Effector CD4-positive, alpha-beta T cell (primary cell): ENCODE measurements around the gene HEATR5B.
"Not testable (repeated sequence)": the region's sequence is repeated elsewhere in the genome, so short reads cannot be mapped to it uniquely, and the experiment has no call there.

Experiments used
- DNase-seq: peaks from one replicate; pipeline ENCODE4 v3.0.0-alpha.2; 2020

Gene HEATR5B

DNA sequence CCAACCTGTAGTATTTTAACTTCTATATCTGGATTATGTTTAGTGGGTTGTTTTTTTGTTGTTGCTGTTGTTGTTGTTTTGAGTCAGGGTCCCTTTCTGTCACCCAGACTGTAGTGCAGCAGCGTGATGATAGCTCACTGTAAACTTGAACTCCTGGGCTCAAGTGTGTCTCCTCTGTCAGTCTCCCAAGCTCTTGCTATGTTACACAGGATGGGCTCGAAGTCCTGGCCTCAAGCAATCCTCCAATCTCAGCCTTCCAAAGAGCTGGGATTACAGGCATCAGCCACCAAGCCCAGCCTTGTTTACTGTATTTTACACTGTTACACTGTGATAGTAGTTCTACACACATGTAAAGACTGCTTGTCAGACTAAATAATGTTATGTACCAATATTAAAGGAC is 108.1 kb downstream of the HEATR5B start:
- no peak for DNase-seq

DNA sequence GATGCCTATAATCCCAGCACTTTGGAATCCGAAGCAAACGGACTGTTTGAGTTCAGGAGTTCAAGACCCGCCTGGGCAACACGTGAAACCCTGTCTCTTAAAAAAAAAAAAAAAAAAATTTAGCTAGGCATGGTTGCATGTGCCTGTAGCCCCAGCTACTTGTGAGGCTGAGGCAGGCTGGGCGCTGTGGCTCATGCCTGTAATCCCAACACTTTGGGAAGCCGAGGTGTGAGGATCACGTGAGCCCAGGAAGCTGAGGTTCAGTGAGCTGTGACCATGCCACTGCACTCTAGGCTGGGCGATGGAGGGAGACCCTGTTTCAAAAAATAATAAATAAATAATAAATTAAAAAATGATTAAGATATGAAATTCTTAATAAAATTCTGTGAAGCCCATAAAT is 108.9 kb downstream of the HEATR5B start:
- DNase-seq = no peak

- DNase-seq = no peak
These were observed 110.9 kb downstream of the HEATR5B start for GRCh38 chr2:36973320-36973719.

GRCh38 chr2:36971990-36972389 is 112.2 kb downstream of the HEATR5B start:
- no peak for DNase-seq

GRCh38 chr2:36967236-36967876 is 116.8 kb downstream of the HEATR5B start:
- DNase-seq = no peak

- DNase-seq = peak; percentile 96
These were observed 117.6 kb downstream of the HEATR5B start, which contains the start of gene STRN for GRCh38 chr2:36966370-36967235. TSS of gene STRN (minus strand) at chr2:36966536. CDS start at chr2:36966463, 73 bp downstream.

GRCh38 chr2:36965751-36966369 is 118.3 kb downstream of the HEATR5B start:
- peak; percentile 15 for DNase-seq

- no peak for DNase-seq
These were observed 119.0 kb downstream of the HEATR5B start for GRCh38 chr2:36965206-36965605.

DNA sequence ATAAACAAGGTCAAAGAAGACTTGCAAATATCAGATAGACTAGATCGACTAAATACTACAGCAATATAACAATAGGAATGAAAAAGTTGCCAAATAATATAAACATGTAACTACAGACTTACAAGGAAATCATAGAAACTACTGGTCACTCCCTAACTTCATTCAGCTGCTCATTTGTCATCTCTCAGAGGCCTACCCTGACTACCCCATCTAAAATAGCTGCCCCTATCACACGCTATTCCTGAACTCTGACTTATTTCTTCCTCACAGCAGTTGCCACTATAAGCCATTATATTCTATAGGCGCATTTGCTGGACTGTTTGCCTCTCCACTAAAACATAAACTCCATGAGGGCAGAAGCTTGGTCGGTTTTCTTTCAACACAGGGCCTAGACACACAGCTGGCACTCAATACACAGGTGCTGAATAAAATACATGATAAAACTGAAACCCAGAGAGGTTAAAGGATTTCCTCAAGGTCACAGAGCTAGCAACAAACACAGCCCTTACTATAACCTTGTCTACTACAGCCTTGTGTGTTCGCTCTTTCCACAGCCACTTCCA is 119.6 kb downstream of the HEATR5B start:
- no peak for DNase-seq

DNA sequence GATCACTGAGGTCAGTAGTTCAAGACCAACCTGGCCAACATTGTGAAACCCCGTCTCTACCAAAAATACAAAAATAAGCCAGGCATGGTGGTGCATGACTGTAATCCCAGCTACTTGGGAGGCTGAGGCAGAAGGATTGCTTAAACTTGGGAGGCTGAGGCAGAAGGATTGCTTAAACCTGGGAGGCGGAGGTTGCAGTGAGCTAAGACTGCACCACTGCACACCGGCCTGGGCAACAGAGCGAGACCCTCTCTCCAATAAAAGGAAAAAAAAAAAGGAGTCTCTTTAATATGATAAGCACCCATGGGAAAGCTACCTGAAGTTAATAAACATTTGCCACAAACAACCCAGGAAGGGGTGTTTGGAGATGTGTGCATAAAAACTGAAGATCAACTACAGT is 120.4 kb downstream of the HEATR5B start:
- no peak for DNase-seq

DNA sequence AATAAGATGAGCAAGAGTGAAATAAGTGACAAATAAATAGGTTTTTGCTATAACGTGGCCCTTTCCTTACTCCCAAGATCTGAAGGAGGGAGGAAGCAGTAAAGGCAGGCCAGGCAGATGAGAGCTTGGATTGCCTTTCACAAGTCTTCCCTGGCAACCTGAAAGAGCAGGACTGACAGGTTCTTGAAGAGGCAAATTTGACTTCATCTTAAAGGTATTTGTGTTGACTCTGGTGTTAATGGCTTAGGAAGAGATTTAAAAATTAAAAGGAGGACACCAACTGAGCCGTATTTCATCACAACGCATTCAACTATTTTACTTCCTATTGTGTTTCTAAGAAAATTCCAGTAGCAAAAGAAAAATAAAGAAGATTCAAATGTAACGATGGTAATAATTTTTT is 121.1 kb downstream of the HEATR5B start:
- no peak for DNase-seq

- DNase-seq = no peak
These were observed 123.4 kb downstream of the HEATR5B start for GRCh38 chr2:36960773-36961172.

DNA sequence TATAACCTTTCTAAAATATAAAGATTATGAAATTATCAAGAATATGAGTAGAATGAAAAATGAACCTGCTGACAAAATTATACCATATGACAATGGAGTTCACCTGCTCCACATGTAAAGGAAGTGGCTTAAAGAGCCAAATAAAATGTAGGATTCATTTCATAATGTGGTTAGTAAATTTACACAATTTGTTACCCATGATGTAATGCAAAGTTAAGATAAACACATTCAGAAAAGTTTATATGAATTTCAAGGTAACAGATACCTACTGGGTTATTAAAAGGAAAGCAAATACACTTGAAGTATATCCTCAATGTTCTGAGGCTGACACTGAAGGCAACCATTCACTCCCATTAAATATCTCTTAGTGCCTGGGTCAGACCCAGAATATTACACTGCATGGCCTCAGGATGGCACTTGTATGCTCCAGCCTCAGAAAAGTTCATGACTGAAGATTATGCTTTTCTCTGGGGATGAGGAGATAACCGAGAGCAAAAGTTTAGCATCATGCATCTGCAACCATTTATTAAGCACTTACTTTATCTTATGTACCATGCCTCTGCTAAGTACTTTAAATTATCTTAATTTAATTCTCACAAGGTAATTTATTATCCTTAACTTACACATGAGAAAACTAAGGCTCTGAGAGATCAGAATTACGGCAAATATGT is 124.0 kb downstream of the HEATR5B start:
- no peak for DNase-seq

DNA sequence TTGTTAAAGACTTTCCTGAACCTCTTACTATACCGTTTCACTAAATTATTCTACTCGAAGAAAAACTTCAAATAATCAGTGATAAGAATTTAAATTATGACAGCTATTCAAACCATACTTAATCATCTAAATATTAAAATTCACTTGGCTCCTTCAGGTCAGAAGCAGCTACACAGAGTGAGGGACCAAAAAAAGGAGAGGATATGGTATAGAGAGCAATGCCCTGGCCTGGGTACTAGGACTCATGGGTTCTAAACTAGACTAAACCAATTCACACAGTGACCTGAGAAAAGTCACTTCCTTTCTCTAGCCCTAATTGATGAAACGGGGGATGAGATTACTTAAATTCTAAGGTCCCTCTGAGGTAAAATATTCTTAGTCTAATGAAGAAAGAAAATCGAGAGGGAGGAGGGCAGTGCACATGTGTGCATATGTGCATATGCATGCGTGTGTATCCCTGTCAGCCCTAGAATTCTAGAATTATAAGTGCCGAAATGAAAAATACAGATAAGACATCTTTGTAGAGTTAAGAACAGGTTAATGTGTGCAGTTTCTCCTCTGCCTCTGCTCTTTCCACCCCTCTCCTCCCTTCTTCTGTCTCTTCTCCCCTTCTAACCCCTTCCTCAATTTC is 129.1 kb downstream of the HEATR5B start:
- no peak for DNase-seq

DNA sequence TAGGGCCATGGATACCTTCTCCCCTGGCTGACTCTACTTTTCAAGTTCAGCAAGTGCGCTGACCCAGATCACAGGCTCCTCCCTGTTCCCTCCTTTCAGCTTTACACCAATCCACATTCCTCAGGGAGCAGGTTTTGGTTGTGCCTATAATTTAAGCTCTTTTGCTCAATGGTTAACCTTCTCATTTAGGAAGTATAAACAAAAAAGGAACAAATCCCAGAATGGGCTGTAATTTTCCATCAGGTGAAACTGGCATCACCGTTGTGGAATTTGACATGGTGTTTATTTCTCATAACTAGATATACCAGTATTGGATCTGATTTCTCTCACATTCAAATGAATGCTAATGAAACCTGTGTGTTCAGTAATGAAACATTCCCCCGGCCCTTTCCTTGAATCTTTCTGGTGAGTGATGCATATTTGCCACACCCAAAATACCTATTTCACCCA is 131.4 kb downstream of the HEATR5B start:
- no peak for DNase-seq

DNA sequence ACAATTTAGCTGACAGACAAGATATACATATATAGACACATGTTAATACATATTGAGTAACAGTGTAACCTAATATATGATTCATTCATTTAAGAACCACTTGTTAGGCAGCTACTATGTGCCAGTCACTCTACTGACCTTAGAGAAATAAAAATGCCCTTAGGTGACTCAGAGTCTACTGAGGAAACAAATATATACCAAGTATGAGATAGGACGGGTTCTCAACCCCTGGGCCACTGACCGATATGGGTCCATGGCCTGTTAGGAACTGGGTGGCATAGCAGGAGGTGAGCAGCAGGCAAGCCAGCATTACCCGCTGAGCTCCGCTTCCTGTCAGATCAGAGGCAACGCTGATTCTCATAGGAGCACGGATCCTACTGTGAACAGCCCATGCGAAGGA is 132.6 kb downstream of the HEATR5B start:
- no peak for DNase-seq

DNA sequence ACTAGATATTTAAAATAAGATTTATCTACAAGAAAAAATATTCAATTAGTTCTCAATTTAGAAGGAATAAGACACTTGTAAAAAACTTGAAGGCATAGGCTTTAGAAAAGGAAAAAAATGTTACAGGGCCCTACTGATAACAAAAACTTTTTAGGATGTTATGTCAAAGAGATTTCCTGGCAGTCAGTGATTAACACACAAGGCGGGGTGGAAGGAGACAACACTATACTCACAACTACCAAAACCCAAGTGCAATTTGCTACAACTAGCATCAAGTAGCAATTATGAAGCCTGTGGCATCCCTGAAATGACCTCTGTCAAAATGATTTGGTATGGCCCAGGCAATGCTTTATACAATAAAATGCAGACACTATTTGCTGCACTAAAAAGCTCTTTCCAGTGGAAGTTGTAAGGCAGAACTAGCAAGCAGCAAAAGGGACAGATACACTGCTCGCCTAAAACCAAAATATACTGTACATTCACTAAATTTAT is 133.1 kb downstream of the HEATR5B start:
- no peak for DNase-seq

- DNase-seq = no peak
These were observed 134.3 kb downstream of the HEATR5B start for GRCh38 chr2:36949845-36950244.

DNA sequence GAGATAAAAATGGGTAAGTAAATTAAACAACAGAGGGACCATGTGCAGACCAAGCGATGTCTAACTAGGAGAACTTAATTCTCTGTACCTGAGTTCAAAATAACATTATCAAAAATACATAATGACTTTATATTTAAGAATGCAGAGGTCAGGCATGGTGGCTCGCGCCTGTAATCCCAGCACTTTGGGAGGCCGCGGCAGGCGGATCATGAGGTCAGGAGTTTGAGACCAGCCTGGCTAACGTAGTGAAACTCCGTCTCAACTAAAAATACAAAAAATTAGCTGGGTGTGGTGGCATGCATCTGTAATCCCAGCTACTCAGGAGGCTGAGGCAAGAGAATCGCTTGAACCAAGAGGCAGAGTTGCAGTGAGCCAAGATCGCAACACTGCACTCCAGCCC is 138.9 kb downstream of the HEATR5B start:
- not testable (repeated sequence) for DNase-seq

DNA sequence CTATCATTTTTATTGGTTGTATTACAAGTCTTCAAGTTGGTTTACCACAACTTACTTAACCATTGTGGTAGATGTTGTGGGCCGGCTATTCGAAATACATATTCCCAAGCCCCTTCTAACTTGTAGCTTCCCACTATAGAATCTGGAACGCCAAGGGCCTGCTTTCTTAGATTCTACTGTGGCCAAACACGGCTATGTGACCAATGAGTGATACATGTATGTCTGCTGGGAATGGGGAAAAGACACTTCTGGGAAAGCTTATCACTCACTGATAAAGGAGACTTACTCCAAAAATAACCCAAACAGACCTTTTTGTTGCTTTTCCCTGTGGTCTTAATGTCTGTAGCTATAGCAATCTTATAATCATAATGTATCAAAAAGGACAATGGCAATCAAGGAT is 142.3 kb downstream of the HEATR5B start:
- DNase-seq = no peak

GRCh38 chr2:36936526-36936925 is 147.6 kb downstream of the HEATR5B start:
- not testable (repeated sequence) for DNase-seq

DNA sequence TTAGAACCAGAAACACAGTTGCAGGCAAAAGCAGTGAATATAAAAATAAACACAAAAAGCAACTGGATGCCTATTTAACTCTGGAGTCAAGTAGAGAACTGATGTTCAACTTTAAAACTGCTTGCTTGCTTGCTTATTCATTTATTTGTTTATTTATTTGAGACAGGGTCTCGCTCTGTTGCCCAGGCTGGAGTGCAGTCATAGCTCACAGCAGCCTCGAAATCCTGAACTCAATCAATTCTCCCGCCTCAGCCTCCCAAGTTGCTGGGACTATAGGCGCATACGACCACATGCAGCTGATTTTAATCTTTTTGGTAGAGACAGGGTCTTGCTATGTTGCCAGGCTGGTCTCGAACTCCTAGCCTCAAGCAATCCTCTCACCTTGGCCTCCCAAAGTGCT is 152.5 kb downstream of the HEATR5B start:
- DNase-seq = not testable (repeated sequence)
